ENCODE data around the gene RIMS4.

The RIMS4 gene

DNA sequence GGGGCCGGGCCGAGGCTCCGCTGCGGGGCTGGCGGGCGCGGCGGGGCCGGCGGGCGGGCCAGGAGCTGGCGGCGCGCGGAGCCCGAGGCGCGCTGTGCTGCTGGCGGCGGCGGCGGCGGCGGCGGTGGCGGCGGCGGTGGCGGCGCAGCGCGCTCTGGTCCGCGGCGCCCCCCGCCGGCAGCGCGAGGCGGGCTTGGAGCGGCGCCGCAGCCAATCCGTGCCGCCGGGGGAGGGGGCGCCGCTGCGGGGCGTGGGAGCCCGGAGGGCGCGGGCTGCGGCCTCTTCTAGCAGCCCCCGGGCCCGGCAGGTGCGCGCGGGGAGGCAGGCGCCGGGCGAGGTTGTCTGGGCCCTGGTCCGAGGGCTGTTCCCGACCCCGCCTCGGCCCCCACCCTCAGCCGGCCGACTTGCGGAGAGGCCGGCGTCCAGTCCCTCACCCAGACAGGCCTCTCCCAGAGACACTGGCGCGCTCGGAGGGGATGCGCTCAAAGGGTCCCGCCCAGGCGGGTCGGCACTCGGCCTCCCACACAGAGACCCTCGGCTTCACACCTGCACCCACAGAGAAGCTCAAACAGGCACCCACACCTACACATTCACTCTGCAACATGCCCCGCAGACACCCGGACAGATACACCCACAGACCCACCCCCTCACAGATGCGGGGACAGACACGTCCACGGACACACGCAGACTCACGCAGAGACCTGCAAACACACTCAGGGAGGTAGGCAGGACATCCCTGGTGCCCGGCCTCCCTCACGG is at the start of gene RIMS4:
TSS of gene RIMS4 (minus strand) at position 156 of the 759 bp plus-strand sequence. CDS start 275 bp downstream, outside the sequence.
- no peak for DNase-seq

- no peak for DNase-seq
Observed at GRCh38 chr20:44858606-44859360, 48.4 kb upstream of the RIMS4 start.

GRCh38 chr20:44856856-44857448 is 46.6 kb upstream of the RIMS4 start:
- DNase-seq: no peak

- no peak for DNase-seq
Observed at GRCh38 chr20:44856442-44856841, 46.1 kb upstream of the RIMS4 start.

DNA sequence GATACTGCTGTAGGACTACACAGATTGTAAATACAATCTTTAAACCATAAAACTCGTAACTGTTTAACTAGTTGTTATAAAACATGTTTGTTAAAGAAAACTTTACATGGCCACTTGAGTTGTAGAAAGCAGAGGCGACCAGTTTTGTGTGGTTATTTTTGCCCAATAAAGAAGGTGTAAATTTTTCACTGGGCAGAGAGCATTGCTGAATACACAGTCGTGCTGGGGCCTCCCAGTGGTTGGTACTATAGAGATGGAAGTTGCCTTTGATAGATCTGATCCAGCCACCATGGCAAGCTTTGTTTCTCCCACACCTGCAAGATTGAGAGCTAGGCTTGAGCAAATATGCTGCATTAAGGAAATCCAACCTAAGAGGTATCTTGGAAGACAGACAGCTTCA is 41.2 kb upstream of the RIMS4 start:
- no peak for DNase-seq

- no peak for DNase-seq
Observed at GRCh38 chr20:44850837-44851236, 40.5 kb upstream of the RIMS4 start.

DNA sequence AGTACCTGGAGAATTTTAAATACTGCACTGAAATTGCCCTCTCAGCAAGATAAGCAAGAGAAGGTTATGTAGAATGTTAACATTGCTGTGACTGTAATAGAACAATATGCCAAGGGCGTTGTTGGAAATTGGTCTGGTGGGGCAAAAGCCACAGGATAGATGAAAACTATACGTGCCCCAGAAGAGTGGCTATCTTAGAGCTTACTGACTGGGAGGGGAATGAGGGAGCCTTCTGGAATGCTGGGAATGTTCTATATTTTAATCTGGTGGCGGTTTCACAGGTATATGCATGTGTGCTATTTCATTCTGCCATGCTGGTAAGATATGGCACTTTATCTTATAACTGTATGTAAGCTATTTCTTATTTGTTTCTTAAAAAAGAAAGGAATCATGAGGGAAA is 39.9 kb upstream of the RIMS4 start:
- DNase-seq: no peak

- DNase-seq: no peak
Observed at GRCh38 chr20:44849703-44850102, 39.4 kb upstream of the RIMS4 start.

DNA sequence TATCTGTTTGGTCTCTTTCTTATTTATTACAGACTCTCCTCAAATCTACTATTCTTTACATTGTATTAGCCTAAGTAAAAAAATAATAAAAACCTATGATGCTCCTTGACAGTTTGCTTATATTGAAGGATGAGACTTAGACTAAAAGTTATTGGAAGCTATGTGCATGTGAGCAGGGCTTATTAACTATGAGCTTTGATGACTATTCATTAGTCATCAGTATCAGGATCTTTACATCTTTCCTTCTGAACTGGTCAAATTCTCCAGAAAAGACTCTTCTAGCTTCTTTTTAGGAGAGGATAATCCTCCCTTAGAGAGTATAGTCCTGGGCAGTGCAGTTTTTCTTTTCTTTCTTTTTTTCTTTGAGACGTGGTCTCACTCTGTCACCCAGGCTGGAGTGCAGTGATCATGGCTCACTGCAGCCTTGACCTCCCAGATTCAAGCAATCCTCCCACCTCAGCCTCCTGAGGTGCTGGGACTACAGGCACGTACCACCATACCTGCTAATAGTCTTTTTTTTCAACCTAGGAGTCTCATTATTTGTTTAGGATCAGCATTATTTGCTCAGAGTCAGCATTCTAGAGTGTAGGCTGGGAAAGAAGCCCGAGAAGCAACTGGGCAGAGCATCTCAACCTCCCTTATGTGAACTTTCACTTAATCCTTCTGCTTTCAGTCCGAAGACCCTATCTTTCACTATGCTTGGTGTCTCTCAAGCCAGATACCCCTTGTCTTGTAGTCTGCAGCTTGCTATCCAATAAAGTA is 38.1 kb upstream of the RIMS4 start:
- DNase-seq: no peak

- no peak for DNase-seq
Observed at GRCh38 chr20:44843876-44844275, 33.5 kb upstream of the RIMS4 start.

- DNase-seq: no peak
Observed at GRCh38 chr20:44841955-44842354, 31.6 kb upstream of the RIMS4 start.

GRCh38 chr20:44840826-44841225 is 30.5 kb upstream of the RIMS4 start:
- DNase-seq: no peak

GRCh38 chr20:44839481-44839880 is 29.1 kb upstream of the RIMS4 start:
- no peak for DNase-seq

DNA sequence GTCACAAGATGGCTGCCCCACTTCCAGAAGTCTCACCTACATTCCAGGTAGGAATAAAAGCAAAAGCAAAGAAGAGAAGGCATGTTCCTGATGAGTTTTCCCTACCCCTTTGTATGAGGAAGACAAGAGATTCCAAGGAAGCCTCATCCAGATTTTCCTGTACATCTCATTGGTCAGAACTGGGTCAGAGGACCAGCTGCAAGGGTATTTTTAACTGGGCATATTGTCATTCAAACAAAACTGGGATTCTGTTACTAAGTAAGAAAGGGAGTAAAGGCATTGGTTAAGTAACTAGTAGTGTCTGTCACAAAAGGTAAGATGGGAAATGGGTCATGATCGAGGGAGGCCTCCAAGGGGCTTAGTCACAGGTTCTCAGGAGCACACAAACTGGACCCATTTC is 28.2 kb upstream of the RIMS4 start:
- DNase-seq: no peak

DNA sequence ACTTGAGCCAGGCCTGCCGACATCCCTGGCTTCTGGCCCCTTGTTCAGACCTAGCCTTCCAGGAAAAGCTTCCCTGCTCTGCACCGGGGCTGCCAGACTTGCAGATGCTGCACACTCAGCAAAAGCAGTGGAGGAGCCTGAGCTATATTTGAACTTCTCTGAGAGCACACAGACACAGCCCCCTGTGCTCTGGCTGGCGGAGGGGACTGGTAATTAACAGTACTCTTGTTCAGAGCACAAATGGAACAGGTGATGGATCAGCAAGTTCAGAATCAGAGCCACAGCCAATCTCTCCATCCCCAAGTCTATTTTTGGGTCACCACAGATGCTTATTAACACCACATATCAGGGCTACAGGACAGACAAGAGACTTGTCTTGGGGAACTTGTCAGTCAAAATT is 27.6 kb upstream of the RIMS4 start:
- DNase-seq: no peak

GRCh38 chr20:44836601-44837120 is 26.3 kb upstream of the RIMS4 start:
- no peak for DNase-seq

GRCh38 chr20:44835661-44836221 is 25.4 kb upstream of the RIMS4 start:
- no peak for DNase-seq

GRCh38 chr20:44835116-44835515 is 24.8 kb upstream of the RIMS4 start:
- DNase-seq: no peak

GRCh38 chr20:44834693-44835092 is 24.3 kb upstream of the RIMS4 start:
- DNase-seq: no peak

DNA sequence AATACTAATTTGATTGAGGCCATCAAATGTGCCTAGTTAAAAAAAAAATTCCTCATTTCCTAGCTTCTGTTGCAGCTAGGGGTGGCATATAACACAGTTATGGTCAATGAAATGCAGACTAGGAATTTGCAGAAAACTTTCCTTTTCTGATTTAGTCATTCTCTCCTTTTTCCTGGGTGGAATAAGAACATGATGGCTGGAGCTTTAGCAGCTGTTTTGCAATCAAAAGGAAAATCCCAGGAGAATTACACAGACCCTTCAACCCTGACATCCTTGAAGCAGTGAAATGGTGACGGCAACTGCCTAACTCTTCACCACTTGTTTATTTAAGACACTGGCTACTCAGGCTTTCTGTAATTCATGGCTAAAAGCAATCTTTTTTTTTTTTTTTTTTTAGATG is 23.1 kb upstream of the RIMS4 start:
- no peak for DNase-seq

GRCh38 chr20:44832724-44833123 is 22.4 kb upstream of the RIMS4 start:
- DNase-seq: no peak

GRCh38 chr20:44830995-44831394 is 20.6 kb upstream of the RIMS4 start:
- no peak for DNase-seq

DNA sequence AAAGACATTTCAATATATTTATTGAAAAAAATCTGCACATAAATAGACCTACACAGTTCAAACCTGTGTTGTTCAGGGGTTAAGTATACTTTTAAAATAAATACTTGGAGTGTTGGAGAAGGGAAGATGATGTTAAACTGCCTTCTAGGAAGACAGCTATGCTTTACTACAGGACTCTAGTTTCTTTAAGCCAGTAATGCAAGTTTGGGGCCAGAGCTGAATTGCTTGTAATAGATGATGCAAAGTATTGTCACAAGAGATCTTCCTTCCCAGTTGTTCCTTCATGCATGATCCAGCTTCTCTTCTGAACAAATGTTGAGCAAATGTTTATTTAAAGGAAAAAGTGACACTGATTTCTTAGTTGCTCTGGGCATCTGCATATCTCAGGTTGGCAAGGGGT is 20.2 kb upstream of the RIMS4 start:
- DNase-seq: no peak

Data from DMS79 treated with DMSO at 0.1 percent for 48 hours (cell line).